HepG2 (cell line): ENCODE data around the gene AP1AR. TPM values are rescaled to one million over a fixed set of nuclear protein-coding genes. Genes with fewer than 3 reads are reported as not detected.

Experiments
- ATAC-seq: fragments of 200-7000 bp; cut with Tn5 transposase; 3 replicates; pipeline ENCODE4 v1.9.1; 2020; ENCODE audit warnings: mild to moderate bottlenecking, moderate library complexity
- BruUV-seq: library from RNA; stranded (reverse); fragments of 400-500 nt; replicated peaks from 2 replicates; lab custom pipeline; 2021; lab: Mats Ljungman, UMichigan
- CTCF ChIA-PET: fragments of 300-600 bp; formaldehyde crosslinking; extraction: SDS; loops from one replicate; lab custom pipeline; 2021; ENCODE audit warnings: low total read pairs, inconsistent platforms, low intra/inter-chr PET ratio; lab: Yijun Ruan, JAX
- POLR2A ChIA-PET: fragments of 350-600 bp; sonication (Branson Sonifier 250); formaldehyde crosslinking; loops from one replicate; lab custom pipeline; 2020; ENCODE audit warnings: antibody characterized with exemption, inconsistent platforms; lab: Yijun Ruan, JAX
- DNase-seq: peaks from one replicate; pipeline ENCODE4 v3.0.0-alpha.2; 2015; ENCODE audit warnings: low spot score
- FAIRE-seq: peaks from 3 replicates; lab custom pipeline; 2011; peaks lifted over from hg19 to GRCh38; lab: Jason Lieb, UNC
- H2AFZ ChIP-seq: one replicate; pipeline ENCODE4 v1.6.1; 2011; ENCODE audit warnings: low read length, inconsistent platforms
- H3K27ac ChIP-seq: fragments of 300-600 bp; 3 replicates; pipeline ENCODE4 v1.8.0; 2011; ENCODE audit warnings: mixed run types, mild to moderate bottlenecking, mixed read lengths, low read length, inconsistent platforms; ENCODE audit not compliant: insufficient read depth; ENCODE audit errors: extremely low read length
- H3K27me3 ChIP-seq, 2 experiments: fragments of 200-600 bp in 1 of 2; 2 replicates in 1 of 2; 3 replicates in 1 of 2; pipeline versions ENCODE4 v1.6.0 to v1.8.0; 2011; ENCODE audit warnings: low read length in 2 of 2, mild to moderate bottlenecking in 2 of 2, moderate library complexity in 2 of 2, inconsistent platforms in 1 of 2; ENCODE audit not compliant: insufficient read depth in 2 of 2, control insufficient read depth in 1 of 2
- H3K36me3 ChIP-seq, 2 experiments: fragments of 200-600 bp in 1 of 2; replicated peaks in 1 of 2; 2 replicates in 1 of 2; 3 replicates in 1 of 2; pipeline versions ENCODE4 v1.5.1 to v1.8.0; 2011; ENCODE audit warnings: low read length in 2 of 2, inconsistent platforms in 1 of 2; ENCODE audit not compliant: insufficient read depth in 2 of 2, control insufficient read depth in 1 of 2
- H3K4me1 ChIP-seq: 2 replicates; pipeline ENCODE4 v1.5.1; 2012; ENCODE audit warnings: low read length, inconsistent platforms; ENCODE audit not compliant: insufficient read depth
- H3K4me2 ChIP-seq: 2 replicates; pipeline ENCODE4 v1.6.0; 2011; ENCODE audit warnings: low read depth, low read length, inconsistent platforms
- H3K4me3 ChIP-seq, 3 experiments: fragments of 200-600 bp in 1 of 3; sonication (generic), shearing (Covaris generic) in 1 of 3; replicated peaks in 1 of 3; 2 replicates each; pipeline ENCODE4 v1.5.1; 2011 to 2016; ENCODE audit warnings: low read length in 3 of 3, inconsistent platforms in 2 of 3, low read depth in 2 of 3, mild to moderate bottlenecking in 2 of 3, control low read depth in 1 of 3, mixed read lengths in 1 of 3; ENCODE audit not compliant: insufficient read depth in 1 of 3
- H3K79me2 ChIP-seq: one replicate; pipeline ENCODE4 v1.6.1; 2011; ENCODE audit warnings: low read length, inconsistent platforms; ENCODE audit not compliant: insufficient read depth
- H3K9ac ChIP-seq: 2 replicates; pipeline ENCODE4 v1.6.0; 2011; ENCODE audit warnings: mild to moderate bottlenecking, low read depth, low read length, inconsistent platforms; ENCODE audit not compliant: insufficient read depth
- H3K9me3 ChIP-seq: 2 replicates; pipeline ENCODE4 v1.5.1; 2012; ENCODE audit warnings: mild to moderate bottlenecking, low read length
- H4K20me1 ChIP-seq: 2 replicates; pipeline ENCODE4 v1.6.0; 2011; ENCODE audit warnings: inconsistent platforms, mild to moderate bottlenecking, low read length, moderate library complexity; ENCODE audit not compliant: insufficient read depth
- RARA ChIP-seq: IDR thresholded peaks from 2 replicates; pipeline ENCODE4 v1.6.1; 2016; ENCODE audit warnings: missing genetic modification reagents, missing compliant biosample characterization
- ZNF142 ChIP-seq: sonication (generic); formaldehyde crosslinking; IDR thresholded peaks from 2 replicates; pipeline ENCODE4 v1.4.0; 2020; ENCODE audit warnings: missing genetic modification reagents
- WGBS: methylation state at CpG from one replicate; pipeline ENCODE4 v1.1.6; 2017; ENCODE audit warnings: low lambda C conversion rate; 5-methylcytosine and 5-hydroxymethylcytosine counted together
- in situ Hi-C: cut with HindIII; loops from 2 replicates; pipeline ENCODE4 v1.10.0; 2017; ENCODE audit warnings: low pct_unique_long_range_greater_than_20kb; ENCODE audit not compliant: extremely low pct_ligation_motif_present
- intact Hi-C: fragments of 100-400 bp; cut with micrococcal nuclease; formaldehyde crosslinking; loops from one replicate; pipeline ENCODE4 v1.10.0; 2022; ENCODE audit not compliant: unreplicated experiment
- polyA plus RNA-seq, 8 experiments: library from polyadenylated mRNA; depleted of rRNA in 3 of 8; stranded (reverse) in 7 of 8; unstranded in 1 of 8; fragments of >200 nt; fragmentation: Illumina TruSeq in 4 of 8; extraction: Trizol in 4 of 8; gene quantifications; 2 replicates each; pipeline versions ENCODE4 v1.2.1 to v1.2.3, GENCODE V29; 2011 to 2016; ENCODE audit warnings: low read depth in 4 of 8, missing spikeins in 1 of 8, mixed read lengths in 1 of 8; ENCODE audit not compliant: insufficient read depth in 1 of 8
- total RNA-seq, 5 experiments: library from RNA; depleted of rRNA; stranded (reverse); fragments of >200 nt; fragmentation: Illumina TruSeq; extraction: Trizol; gene quantifications; 2 replicates each; pipeline ENCODE4 v1.2.3, GENCODE V29; 2016; ENCODE audit warnings: low read depth in 1 of 5

Gene AP1AR
- total and polyA plus RNA-seq, 2 of the 13 experiments (the other 11 are each of a cell fraction or from before 2014, with no cell fraction given) = 24.9 to 39.9 TPM

GRCh38 chr4:112299721-112300120, 68.1 kb downstream of the AP1AR start:
- CTCF ChIA-PET = no interaction called here

More at GRCh38 chr4:112299721-112300120, 68.1 kb downstream of the AP1AR start:
- no peaks in the 10 kb centered on the region for H3K36me3 ChIP-seq
- FAIRE-seq (no peak), DNase-seq (no peak), ATAC-seq (no peak)
- no peak overlapping the region for H2AFZ ChIP-seq
- H3K9ac ChIP-seq = no peak overlapping the region
- in situ Hi-C loops (no loop called here), intact Hi-C loops (no loop called here)
- no peak overlapping the region for H3K4me3 ChIP-seq
- POLR2A ChIA-PET = no interaction called here
- H4K20me1 ChIP-seq = no peaks in the 10 kb centered on the region
- no peaks in the 10 kb centered on the region for H3K9me3 ChIP-seq
- 32% methylated on average over 4 of the region's 4 CpGs for WGBS
- H3K79me2 ChIP-seq = no peaks in the 10 kb centered on the region
- H3K4me1 ChIP-seq = peaks cover 16% of the 10 kb centered on the region
- H3K27ac ChIP-seq = no peak overlapping the region
- no TSS peak for BruUV-seq
- H3K27me3 ChIP-seq = no peaks in the 10 kb centered on the region
- TF ChIP-seq ZNF142 (CRISPR knock-in tag) = no peak
- peak; percentile 45 for TF ChIP-seq RARA (CRISPR knock-in tag)
- H3K4me2 ChIP-seq = no peak overlapping the region
